GM23338 (cell line): ENCODE results near the gene CCND1.

ENCODE experiments used
- CTCF ChIP-seq, 2 experiments: fragments of 200-600 bp in 1 of 2; sonication (generic) in 1 of 2; conservative IDR thresholded peaks; 2 replicates each; pipeline versions ENCODE4 v1.5.1 to v1.6.1; 2016 to 2017; ENCODE audit warnings: antibody characterized with exemption in 2 of 2, low read depth in 2 of 2, mild to moderate bottlenecking in 2 of 2, moderate library complexity in 1 of 2
- REST ChIP-seq: IDR thresholded peaks from one replicate; pipeline ENCODE4 v1.6.1; 2018; ENCODE audit warnings: antibody characterized with exemption; ENCODE audit not compliant: unreplicated experiment

- TF ChIP-seq REST (no peak), CTCF (conservative IDR thresholded peaks at IDR 0.05; ENCODE audit: low read depth in 2 of 2) (no peak)
Measured at GRCh38 chr11:69666752-69667536, 26.0 kb downstream of the CCND1 start.
